HG03175 (cell line): ENCODE measurements around the gene SPINK4.

Experiments used
- ATAC-seq: cut with Tn5 transposase; IDR thresholded peaks from one replicate; pipeline ENCODE4 v1.9.1; 2021; ENCODE audit warnings: mild to moderate bottlenecking, moderate library complexity; ENCODE audit not compliant: unreplicated experiment

Gene SPINK4

GRCh38 chr9:33290247-33291030 is 50.5 kb downstream of the SPINK4 start, which contains the start of gene NFX1:
NFX1 (plus strand) TSS chr9:33290516; CDS start chr9:33290573, 57 bp downstream.
- peak; percentile 80 for ATAC-seq

- peak; percentile 8 for ATAC-seq
Observed at GRCh38 chr9:33291031-33291397, 51.0 kb downstream of the SPINK4 start.

DNA sequence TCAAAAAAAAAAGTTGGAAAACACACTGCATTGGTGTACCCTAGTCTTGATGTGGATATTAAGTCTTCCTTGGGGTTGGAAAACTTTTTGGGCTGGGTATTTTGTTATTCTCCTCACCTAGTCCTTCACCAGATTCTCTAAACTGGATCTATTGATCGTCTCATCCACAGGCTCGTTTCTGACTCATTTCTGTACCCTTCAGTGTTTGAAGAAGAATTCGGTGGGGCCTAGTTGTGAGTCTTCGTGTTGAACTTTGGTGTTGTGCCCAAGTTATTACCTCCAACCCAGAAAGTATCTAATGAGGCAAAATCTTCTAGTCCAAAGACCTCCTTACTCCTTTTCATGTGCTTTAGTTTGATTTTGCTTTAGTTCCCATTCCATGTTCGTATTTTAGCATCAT is 51.9 kb downstream of the SPINK4 start:
- ATAC-seq = no peak

- ATAC-seq = no peak
Observed at GRCh38 chr9:33293782-33294181, 53.8 kb downstream of the SPINK4 start.

GRCh38 chr9:33294670-33295432 is 54.9 kb downstream of the SPINK4 start:
- no peak for ATAC-seq

GRCh38 chr9:33295571-33295970 is 55.6 kb downstream of the SPINK4 start:
- peak; percentile 43 for ATAC-seq

DNA sequence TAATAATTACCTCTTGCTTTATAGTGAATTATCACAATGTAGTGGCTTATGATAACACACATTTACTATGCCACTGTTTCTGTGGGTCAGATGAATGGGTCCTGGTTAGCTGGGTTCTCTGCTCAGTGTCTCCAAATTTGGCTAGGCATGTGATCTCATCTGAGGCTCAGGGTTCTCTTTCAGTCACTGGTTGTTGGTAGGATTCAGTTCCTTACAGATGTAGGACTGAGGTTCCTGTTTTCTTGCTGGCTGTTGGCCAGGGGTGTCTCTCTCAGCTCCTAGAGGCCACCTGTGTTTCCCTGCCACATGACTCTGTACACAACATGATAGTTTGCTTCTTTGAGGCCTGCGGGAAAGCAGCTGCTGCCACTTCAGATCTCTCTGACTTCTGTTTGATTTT is 57.5 kb downstream of the SPINK4 start:
- peak; percentile 94 for ATAC-seq
